NCI-H2081 treated with DMSO at 0.1 percent for 48 hours (cell line): Measurements from ENCODE around the gene GNAI1.

Experiments
- DNase-seq: peaks from one replicate; lab custom pipeline; 2025; lab: John Stamatoyannopoulos, UW

The GNAI1 gene

GRCh38 chr7:80253237-80253636, 118.6 kb downstream of the GNAI1 start:
- DNase-seq: no peak

- DNase-seq: no peak
Observed at GRCh38 chr7:80253653-80254052, 119.0 kb downstream of the GNAI1 start.

- no peak for DNase-seq
Observed at GRCh38 chr7:80255656-80256055, 121.0 kb downstream of the GNAI1 start.

- no peak for DNase-seq
Observed at GRCh38 chr7:80257756-80258155, 123.1 kb downstream of the GNAI1 start.

GRCh38 chr7:80260606-80261005, 126.0 kb downstream of the GNAI1 start:
- DNase-seq: no peak

GRCh38 chr7:80263333-80263732, 128.7 kb downstream of the GNAI1 start:
- DNase-seq: no peak

GRCh38 chr7:80263821-80264220, 129.2 kb downstream of the GNAI1 start:
- DNase-seq: no peak

GRCh38 chr7:80264769-80265495, 130.3 kb downstream of the GNAI1 start:
- DNase-seq: no peak

GRCh38 chr7:80272560-80273239, 138.1 kb downstream of the GNAI1 start:
- no peak for DNase-seq

GRCh38 chr7:80273327-80273726, 138.7 kb downstream of the GNAI1 start:
- no peak for DNase-seq

GRCh38 chr7:80275192-80275605, 140.6 kb downstream of the GNAI1 start:
- no peak for DNase-seq
